DMS 273 (cell line): ENCODE results near the gene MAML3.

Experiments used
- DNase-seq: peaks from one replicate; lab custom pipeline; 2025; ENCODE audit not compliant: unreplicated experiment; lab: John Stamatoyannopoulos, UW

Gene MAML3

GRCh38 chr4:139851133-139851532 is 302.9 kb downstream of the MAML3 start:
- DNase-seq, result no peak

GRCh38 chr4:139849219-139849618 is 304.8 kb downstream of the MAML3 start:
- no peak for DNase-seq

GRCh38 chr4:139848028-139848427 is 306.0 kb downstream of the MAML3 start:
- DNase-seq, result no peak

GRCh38 chr4:139847602-139848001 is 306.4 kb downstream of the MAML3 start:
- no peak for DNase-seq

GRCh38 chr4:139846766-139847165 is 307.2 kb downstream of the MAML3 start:
- DNase-seq, result no peak

GRCh38 chr4:139845453-139846093 is 308.4 kb downstream of the MAML3 start:
- DNase-seq, result no peak

GRCh38 chr4:139844459-139845036 is 309.4 kb downstream of the MAML3 start:
- DNase-seq, result no peak

- no peak for DNase-seq
Measured at GRCh38 chr4:139844057-139844456, 309.9 kb downstream of the MAML3 start.

GRCh38 chr4:139843641-139844040 is 310.3 kb downstream of the MAML3 start:
- DNase-seq, result no peak

GRCh38 chr4:139841464-139842195 is 312.4 kb downstream of the MAML3 start:
- DNase-seq, result no peak

- no peak for DNase-seq
Measured at GRCh38 chr4:139840773-139841172, 313.2 kb downstream of the MAML3 start.

- no peak for DNase-seq
Measured at GRCh38 chr4:139839403-139840031, 314.5 kb downstream of the MAML3 start.

- DNase-seq, result no peak
Measured at GRCh38 chr4:139838811-139839210, 315.2 kb downstream of the MAML3 start.

GRCh38 chr4:139834981-139835391 is 319.0 kb downstream of the MAML3 start:
- no peak for DNase-seq

GRCh38 chr4:139834226-139834662 is 319.7 kb downstream of the MAML3 start:
- DNase-seq, result no peak

- DNase-seq, result peak; percentile 75
Measured at GRCh38 chr4:139833151-139833910, 320.7 kb downstream of the MAML3 start.

GRCh38 chr4:139828966-139829664 is 324.9 kb downstream of the MAML3 start:
- DNase-seq, result no peak

- no peak for DNase-seq
Measured at GRCh38 chr4:139826426-139826825, 327.6 kb downstream of the MAML3 start.

GRCh38 chr4:139825523-139826014 is 328.4 kb downstream of the MAML3 start:
- no peak for DNase-seq

GRCh38 chr4:139824882-139825522 is 329.0 kb downstream of the MAML3 start:
- DNase-seq, result no peak
